ENCODE data around the gene KLC1.
"Not testable (repeated sequence)": the region's sequence is repeated elsewhere in the genome, so short reads cannot be mapped to it uniquely, and the experiment has no call there.

The KLC1 gene

GRCh38 chr14:103626146-103626850, 2.7 kb upstream of the KLC1 start:
- DNase-seq = no peak

GRCh38 chr14:103627073-103628025, 1.7 kb upstream of the KLC1 start:
- no peak for DNase-seq

GRCh38 chr14:103628221-103628683, 759 bp upstream of the KLC1 start:
- no peak for DNase-seq

- DNase-seq = no peak
Measured at GRCh38 chr14:103629503-103630121, 601 bp downstream of the KLC1 start.

GRCh38 chr14:103630364-103631108, 1.5 kb downstream of the KLC1 start:
- DNase-seq = no peak

GRCh38 chr14:103633391-103633790, 4.4 kb downstream of the KLC1 start:
- no peak for DNase-seq

- DNase-seq = no peak
Measured at GRCh38 chr14:103634156-103634555, 5.1 kb downstream of the KLC1 start.

- DNase-seq = no peak
Measured at GRCh38 chr14:103638594-103638993, 9.6 kb downstream of the KLC1 start.

GRCh38 chr14:103641161-103641560, 12.2 kb downstream of the KLC1 start:
- DNase-seq = no peak

- DNase-seq = no peak
Measured at GRCh38 chr14:103646189-103646588, 17.2 kb downstream of the KLC1 start.

GRCh38 chr14:103649001-103649400, 20.0 kb downstream of the KLC1 start:
- no peak for DNase-seq

GRCh38 chr14:103650213-103650612, 21.2 kb downstream of the KLC1 start:
- DNase-seq = no peak

- DNase-seq = no peak
Measured at GRCh38 chr14:103651585-103651984, 22.6 kb downstream of the KLC1 start.

- DNase-seq = no peak
Measured at GRCh38 chr14:103652806-103653205, 23.8 kb downstream of the KLC1 start.

- not testable (repeated sequence) for DNase-seq
Measured at GRCh38 chr14:103653336-103653735, 24.3 kb downstream of the KLC1 start.

GRCh38 chr14:103653805-103654204, 24.8 kb downstream of the KLC1 start:
- no peak for DNase-seq

GRCh38 chr14:103654619-103655018, 25.6 kb downstream of the KLC1 start:
- no peak for DNase-seq

- DNase-seq = no peak
Measured at GRCh38 chr14:103656031-103656755, 27.2 kb downstream of the KLC1 start.

GRCh38 chr14:103656756-103657133, 27.7 kb downstream of the KLC1 start:
- DNase-seq = no peak

GRCh38 chr14:103657471-103657870, 28.5 kb downstream of the KLC1 start:
- DNase-seq = no peak

- DNase-seq = no peak
Measured at GRCh38 chr14:103659631-103660030, 30.6 kb downstream of the KLC1 start.

- DNase-seq = no peak
Measured at GRCh38 chr14:103662029-103662428, 33.0 kb downstream of the KLC1 start.
